COLO829 (cell line): Measurements from ENCODE around the gene KCNQ5.
"Not testable (repeated sequence)": the region's sequence is repeated elsewhere in the genome, so short reads cannot be mapped to it uniquely, and the experiment has no call there.

Source experiments
- DNase-seq: peaks from one replicate; pipeline ENCODE4 v3.0.0; 2012; ENCODE audit warnings: low spot score

The KCNQ5 gene

DNA sequence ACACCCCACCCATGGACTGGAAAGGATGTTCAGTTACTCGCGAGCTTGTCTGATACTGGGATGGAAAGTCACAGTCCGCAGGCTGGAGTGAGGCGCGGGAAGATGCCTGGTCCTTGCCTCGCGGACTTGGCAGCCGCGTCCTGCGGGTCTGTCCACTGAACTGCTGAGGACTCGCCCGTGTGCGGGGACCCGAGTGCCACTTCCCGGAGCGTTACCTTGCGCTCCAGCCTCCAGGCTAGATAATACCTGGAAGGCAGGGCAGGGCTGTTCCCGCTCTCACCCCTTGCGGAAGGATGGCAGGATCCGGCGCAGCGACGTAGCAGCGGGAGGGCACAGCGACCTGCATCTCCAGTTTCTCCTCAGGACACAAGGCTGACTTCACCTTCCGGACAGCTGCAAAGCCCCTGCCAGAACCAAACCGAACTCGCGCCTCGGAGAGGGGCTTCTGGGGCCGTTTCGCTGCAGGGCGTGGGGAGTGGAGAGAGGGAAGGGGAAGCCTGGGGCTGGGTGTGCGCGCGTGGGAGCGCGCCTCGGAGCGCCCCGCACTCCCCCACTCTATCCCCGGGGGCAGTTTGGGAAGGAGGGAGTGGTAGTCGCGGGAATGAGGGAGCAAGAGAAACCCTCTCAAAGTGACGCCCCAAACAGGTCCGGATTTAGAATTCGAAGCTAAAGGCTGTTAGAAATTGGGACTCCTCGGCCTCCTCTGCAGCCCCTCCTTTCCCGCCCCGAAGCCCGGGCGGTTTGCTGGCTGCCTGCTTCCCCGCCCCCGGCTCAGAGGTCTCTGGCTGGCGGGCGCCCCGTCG lies at the start of gene KCNQ5:
TSS of gene KCNQ5 (plus strand) at position 774 of the 803 bp plus-strand sequence.
- no peak for DNase-seq

GRCh38 chr6:72579865-72580264 lies 42.0 kb upstream of the KCNQ5 start:
- DNase-seq = no peak

- DNase-seq = peak; percentile 42
These were observed 41.5 kb upstream of the KCNQ5 start for GRCh38 chr6:72580281-72580940.

DNA sequence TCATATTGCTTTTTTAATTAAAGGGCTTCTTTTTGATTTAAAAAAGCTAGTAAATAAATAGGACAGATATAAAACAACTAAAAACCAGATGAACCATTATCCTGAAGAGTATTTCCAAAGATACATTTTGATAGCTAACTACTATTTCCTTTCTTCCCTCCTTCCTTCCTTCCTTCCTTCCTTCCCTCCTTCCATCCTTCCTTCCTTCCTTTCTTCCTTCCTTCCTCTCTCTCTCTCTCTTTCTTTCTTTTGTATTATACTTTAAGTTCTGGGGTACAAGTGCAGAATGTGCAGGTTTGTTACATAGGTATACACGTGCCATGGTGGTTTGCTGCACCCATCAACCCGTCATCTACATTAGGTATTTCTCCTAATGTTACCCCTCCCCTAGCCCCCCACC lies 40.9 kb upstream of the KCNQ5 start:
- DNase-seq = not testable (repeated sequence)

DNA sequence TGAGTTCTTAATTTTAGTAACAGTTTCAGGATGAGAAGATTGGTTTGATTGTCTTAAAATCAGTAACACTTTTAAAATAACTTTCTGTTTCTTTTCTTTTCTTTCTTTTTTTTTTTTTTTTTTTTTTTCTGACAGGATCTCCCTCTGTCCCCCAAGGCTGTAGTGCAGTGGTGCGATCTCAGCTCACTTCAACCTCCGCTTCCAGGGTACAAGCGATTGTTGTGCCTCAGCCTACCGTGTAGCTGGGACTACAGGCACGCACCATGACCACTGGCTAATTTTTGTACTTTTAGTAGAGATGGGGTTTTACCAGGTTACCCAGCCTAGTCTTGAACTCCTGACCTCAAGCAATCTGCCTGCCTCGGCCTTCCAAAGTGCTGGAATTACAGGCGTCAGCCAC lies 33.7 kb upstream of the KCNQ5 start:
- no peak for DNase-seq

DNA sequence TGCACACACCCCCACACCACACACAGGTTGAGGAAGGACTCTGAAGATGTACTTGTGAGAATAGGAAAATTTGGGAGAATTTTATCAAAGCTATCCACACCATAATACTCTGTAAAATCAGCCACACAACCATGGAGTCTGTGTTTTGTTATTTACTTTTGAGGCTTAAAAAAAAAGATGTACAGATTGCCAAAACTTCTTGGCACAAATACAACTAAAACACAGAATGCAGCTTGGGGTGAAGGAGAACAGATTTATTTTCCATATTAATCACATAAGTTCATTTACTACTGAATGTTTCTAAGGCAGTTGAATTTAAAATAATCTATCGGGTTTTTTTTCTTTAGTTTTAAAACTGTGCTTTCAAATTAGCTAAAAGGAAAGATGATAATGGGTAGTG lies 32.8 kb upstream of the KCNQ5 start:
- DNase-seq = no peak

DNA sequence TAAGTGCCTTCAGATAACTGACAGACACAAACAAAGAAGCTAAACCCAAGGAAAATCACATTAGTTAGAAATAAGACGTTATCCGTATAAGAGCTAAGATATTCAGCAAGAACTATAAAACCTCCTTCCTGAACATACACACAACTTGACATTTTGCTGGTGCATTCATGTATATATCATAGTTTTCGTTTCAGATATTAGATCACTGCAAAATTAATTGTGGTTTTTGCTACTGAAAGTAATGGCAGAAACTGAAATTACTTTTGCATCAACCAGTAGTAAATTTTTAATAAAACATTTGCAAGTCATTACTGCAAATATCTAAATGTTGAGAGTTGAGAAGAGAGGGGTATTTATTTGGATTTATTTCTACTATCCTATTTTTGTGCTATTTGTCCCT lies 26.1 kb upstream of the KCNQ5 start:
- no peak for DNase-seq

GRCh38 chr6:72616406-72617015 lies 5.4 kb upstream of the KCNQ5 start:
- DNase-seq = no peak

GRCh38 chr6:72617721-72618120 lies 4.1 kb upstream of the KCNQ5 start:
- DNase-seq = no peak

GRCh38 chr6:72619883-72620696 lies 1.8 kb upstream of the KCNQ5 start:
- no peak for DNase-seq

DNA sequence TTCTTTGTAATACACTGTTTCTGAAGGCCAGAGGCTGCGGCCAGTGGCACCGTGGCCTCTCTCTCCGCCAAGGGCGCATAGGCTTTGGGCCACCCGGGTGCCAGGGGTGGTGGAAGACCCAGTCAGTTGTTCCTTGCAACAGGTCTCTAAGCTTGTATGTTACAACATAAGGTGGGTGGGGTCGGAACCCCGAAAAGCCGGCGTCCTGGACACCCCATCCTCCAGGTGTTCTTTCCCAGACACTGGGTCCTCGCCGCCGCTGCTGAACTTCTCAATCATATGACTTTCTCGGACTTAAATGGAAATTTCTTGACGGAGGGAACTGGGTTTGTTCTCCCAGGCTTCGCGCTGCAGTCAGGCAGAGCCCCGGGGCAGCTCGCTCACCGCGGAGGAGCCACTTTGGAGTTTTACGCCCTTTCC lies 983 bp upstream of the KCNQ5 start:
- DNase-seq = no peak

GRCh38 chr6:72622094-72622940 lies 453 bp downstream of the KCNQ5 start:
- DNase-seq = no peak

DNA sequence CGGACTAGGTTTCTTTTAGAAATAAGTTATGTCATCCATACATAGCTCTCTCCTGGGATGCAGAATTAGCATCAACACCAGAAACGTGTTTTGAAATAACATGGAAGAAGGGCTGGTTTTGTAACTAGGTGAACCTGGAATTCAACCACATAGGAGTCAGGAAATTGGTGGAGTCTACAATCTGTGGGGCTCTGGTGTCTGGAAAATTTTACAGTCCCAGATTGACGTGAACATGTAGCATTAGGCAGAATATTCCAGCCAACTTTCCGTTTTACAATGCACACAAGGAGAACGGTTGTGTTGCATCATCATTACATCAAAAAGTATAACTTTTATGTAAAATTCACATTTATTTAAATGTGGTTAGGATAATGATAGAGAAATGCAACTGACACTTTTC lies 1.9 kb downstream of the KCNQ5 start:
- DNase-seq = no peak

GRCh38 chr6:72624557-72625160 lies 2.8 kb downstream of the KCNQ5 start:
- DNase-seq = no peak

- DNase-seq = no peak
These were observed 4.3 kb downstream of the KCNQ5 start for GRCh38 chr6:72626126-72626525.

DNA sequence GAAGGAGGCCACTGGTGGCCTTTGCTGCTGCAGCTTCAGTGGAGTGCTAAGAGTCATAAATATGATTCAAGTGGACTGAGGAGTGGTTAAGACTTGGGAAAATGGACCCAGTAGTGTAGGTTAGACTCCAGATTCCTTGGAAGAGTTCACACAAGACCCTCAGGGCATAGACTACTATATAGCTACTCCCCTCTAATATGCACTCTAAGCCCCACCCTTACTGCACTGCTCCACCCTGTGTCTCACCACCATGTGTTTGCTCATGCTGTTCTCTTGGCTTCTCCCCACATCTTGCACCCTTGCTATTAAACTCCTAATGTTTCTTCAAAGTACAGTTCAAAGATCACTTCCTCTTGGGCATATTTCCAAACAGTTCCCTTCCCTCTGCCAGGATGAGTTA lies 5.7 kb downstream of the KCNQ5 start:
- no peak for DNase-seq

DNA sequence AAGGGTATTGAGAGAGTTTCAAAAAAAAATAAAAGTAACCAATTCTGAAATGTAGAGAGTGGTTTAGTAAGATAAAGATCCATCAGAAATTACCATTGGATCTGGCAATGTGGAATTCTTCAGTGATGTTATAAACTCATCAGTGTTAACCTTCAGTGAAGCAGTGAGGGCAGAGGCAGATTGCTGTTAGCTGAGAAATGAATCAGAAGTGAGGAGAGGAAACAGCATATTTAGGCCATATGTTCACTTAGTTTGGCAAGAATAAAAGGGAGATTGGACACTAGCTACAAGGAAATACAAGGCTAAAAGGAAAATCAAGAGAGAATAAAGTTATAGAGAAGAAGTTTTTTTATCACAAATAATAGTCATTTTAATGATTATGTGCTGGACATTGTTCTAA lies 9.6 kb downstream of the KCNQ5 start:
- DNase-seq = no peak

- DNase-seq = no peak
These were observed 13.8 kb downstream of the KCNQ5 start for GRCh38 chr6:72635636-72636035.

DNA sequence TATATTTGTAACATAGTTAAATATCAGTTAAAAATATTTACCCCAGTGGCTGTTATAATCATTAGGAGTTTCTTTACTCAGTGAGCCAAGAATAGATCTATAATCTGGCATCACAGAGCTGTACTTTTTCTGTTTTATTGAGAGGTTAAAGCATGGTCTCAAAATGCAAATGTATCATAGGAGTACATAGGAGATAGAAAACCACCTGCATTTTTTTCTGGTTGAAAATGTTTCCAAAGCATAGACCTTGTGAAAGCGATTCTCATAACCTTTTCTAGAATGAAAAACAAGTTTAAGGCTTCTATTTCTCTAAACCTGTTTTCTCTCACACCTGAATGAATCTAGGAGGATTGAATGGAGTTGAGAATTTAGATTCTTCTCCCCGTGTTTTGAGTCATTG lies 14.4 kb downstream of the KCNQ5 start:
- DNase-seq = no peak

GRCh38 chr6:72636786-72637185 lies 14.9 kb downstream of the KCNQ5 start:
- no peak for DNase-seq
